GM12872 (cell line): ENCODE data around the gene SMAD5.

ENCODE experiments used
- CTCF ChIP-seq: IDR thresholded peaks from 3 replicates; pipeline ENCODE4 v1.5.1; 2011; ENCODE audit warnings: low read depth, mild to moderate bottlenecking, low read length, moderate library complexity; ENCODE audit not compliant: insufficient read depth

Gene SMAD5

DNA sequence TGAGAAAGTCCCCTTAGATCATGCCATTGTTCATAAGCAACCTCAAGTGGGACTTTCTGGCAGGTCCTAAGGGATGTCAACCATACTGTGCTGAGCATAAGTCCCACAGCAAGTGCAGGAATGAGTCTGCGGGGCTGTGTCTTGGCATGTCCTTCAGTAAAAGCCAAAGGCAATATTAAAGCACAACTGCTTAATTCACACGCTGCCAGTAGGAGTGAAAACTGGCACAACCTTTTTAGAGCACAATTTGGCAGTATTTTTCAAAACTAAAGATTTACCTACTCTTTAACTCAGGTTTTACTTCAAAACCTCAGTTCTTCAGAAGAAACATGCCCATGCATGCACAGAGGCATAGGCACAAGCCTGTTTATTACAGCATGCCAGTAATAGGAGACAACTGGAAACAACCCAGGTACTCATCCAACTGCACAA, 24.4 kb upstream of the SMAD5 start:
- TF ChIP-seq CTCF, result no peak

DNA sequence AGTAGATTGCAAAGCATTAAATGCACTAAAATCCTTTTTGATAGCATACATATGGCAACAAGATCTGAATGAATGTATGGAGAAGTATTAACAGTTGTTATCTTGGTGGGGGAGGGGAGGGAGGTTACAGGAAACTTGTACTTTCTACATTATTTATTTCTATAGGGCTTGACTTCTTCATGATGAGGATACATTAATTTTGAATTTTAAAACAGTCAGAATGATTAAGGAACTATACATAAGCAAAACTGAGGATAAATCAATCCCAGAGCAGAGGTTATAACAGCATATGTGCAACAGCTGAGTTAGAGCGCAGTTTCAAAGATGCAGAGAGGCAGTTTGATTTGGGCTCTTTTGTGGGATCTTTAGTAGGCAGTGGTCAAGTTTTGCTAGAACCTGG, 23.9 kb upstream of the SMAD5 start:
- no peak for TF ChIP-seq CTCF

- no peak for TF ChIP-seq CTCF
Observed at GRCh38 chr5:136109453-136110135, 23.1 kb upstream of the SMAD5 start.

- no peak for TF ChIP-seq CTCF
Observed at GRCh38 chr5:136113606-136114005, 19.0 kb upstream of the SMAD5 start.

GRCh38 chr5:136114414-136115125, 18.1 kb upstream of the SMAD5 start:
- TF ChIP-seq CTCF, result no peak

DNA sequence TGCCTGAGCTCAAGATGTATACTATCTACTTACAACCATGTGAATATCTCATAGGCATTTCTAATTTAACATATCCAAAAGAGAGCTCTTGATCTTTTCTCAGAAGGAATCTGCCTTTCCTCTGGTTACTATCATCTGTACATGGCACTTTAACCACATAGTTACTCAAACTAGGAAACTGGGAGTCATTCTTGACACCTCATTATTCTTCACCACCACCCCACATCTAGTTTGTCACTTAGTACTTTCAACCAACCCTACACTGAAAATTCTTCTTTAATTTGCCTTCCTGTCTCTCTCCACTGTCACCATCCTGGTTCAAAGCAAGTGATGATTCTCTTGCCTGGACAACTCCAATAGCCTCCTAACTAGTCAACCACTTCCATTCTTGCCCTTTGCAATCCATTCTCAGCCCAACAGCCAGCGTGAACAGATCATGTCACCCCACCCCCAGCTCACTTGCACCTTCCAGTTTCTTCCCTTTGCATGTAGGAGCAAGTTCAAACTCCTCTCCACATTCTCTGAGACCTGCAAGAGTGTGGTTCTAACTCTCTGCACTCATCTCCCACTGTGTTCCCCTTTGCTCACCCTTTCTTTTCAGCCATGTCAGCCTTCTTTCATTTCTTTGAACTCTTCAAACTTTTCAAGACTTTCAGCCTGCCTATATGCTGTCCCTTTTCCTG, 17.3 kb upstream of the SMAD5 start:
- TF ChIP-seq CTCF, result no peak

GRCh38 chr5:136120529-136120928, 12.1 kb upstream of the SMAD5 start:
- no peak for TF ChIP-seq CTCF
